SHP77 (cell line): Measurements from ENCODE around the gene MGA.

Experiments used
- DNase-seq, 2 experiments: peaks; one replicate each; lab custom pipeline; 2025; lab: John Stamatoyannopoulos, UW

MGA gene

DNA sequence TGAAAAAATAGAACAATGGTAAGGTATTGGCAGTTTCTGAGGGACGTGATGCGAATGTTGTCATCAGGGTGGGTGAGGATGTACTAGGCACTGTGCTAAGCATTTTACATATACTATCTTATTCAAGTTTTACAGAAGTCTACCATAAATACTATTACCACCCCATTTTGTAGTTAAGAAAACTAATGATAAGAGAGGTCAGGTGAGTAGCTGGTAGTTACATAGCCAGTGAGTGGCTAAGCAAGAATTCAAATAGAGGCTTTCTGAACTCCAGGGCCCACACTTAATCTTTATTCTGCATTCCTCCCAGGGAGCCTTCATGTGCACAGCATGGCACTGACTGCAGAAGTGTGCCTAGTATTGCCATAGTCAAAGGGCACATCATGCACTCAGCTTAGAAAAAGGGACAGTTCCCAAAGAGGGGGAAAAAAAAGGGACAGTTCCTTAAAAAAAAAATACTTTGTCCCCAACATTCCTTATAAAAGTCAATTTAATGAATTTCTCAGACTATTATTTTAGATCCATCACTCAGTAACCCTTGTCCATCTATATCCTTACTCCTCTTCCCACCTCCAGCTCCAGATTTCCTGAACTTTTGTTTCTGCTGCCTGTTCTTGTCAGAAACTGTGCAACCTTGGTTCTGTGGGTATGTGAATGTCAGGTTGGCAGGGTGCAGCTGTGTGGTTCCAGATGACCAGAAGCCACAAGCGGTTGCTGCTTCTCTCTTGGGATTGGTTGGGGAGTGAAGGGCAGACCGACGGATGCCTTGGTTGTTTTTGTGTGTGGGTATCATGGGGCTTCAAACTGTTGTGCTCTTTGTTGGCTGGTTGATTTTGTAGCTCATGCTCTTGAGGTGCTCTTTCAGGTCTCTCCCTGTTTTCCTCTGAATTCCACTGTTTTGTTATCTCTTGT is 122.4 kb downstream of the MGA start:
- DNase-seq: no peak

DNA sequence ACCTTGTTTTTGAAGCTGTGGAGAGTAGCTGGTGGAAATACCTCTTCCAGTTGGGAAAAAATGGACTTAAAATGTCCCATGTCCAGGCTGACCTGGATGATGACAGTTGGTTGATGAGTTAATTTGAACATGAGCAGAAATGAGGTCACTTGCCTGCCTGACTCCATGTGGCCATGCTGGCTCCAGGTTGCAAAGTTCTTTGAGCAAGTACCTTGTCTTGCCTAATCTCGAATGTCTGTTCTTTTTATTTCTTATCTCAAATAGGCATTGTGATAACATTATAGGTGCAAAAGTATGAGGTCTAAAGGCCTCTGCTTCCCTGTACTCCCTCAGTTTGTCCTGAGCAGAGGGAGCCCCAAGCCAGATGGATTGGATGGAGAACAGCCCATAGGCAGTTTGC is 123.1 kb downstream of the MGA start:
- DNase-seq: no peak

DNA sequence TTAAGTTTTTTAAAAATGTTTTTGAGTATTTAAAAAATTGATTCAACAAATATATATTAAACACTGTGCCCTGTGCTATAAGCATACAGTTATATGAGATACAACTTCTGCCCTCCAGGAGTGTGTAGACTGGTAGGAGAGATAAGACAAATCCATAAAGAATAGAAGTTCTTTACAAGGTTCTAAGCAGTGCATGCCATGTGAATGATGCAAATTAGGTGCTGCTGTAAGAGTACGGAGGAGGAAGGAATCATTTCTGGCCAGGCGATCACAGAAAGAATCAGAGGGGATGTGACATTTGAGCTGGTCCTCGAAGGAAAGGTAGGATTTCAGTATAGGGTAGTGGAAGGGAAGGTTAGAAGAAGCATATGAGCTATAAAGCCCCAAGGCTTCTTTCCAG is 128.1 kb downstream of the MGA start:
- no peak for DNase-seq

DNA sequence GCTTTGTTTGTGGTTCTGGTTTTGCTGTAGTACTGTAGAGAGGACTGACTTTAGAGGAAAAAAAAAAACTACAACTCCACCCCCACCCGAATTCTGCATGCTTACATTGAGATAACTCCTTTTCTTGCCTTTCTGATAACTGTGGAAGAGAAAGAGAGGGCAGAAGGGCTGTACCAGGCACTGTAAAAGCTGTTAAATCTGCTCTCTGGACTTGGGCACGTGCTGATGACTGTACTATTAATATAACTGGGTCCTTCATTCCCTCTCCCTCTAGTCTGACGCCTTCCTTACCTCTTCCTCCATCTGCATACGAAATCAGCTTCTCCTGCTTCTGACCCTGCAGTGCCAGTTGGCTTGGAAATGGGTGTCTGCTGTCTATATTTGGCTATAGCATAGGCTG is 129.0 kb downstream of the MGA start:
- DNase-seq: no peak

DNA sequence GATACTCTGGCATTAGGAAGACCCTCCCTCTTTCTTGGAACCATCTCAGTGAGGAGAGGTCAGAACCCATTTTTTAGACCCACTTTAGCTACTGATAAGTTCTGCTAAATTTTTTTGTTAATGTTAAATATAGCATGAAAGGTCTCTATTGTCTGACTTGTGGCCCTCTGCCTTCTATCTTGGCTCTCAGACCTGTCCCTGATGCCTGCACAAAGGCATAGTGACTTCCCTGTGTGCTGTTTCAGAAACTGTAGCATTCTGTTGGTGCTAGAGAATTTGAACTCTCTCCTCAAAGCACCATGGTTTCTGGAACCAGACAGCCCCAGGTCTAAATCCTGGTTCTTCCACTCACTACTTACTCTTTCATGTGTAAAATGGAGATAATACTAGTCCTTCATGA is 129.5 kb downstream of the MGA start:
- DNase-seq: no peak

DNA sequence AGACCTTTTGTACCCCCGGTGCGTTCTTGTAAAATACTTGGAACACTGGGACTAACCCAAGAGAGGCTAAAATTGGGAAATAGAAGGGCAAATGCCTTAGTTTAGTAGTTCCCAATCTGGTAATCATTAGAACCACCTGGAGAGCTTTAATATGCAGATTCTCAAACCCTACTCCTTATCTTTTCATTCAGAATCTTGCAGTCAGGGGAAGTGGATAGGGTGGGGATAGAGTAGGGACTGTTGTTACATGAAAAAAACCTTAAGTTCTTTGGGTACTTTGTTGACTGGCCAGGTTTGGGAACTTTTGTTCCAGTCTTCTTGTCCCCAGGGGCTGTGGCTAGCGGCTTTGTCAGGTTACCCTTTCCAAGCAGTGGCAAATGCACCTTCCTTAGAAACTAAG is 130.0 kb downstream of the MGA start:
- no peak for DNase-seq

DNA sequence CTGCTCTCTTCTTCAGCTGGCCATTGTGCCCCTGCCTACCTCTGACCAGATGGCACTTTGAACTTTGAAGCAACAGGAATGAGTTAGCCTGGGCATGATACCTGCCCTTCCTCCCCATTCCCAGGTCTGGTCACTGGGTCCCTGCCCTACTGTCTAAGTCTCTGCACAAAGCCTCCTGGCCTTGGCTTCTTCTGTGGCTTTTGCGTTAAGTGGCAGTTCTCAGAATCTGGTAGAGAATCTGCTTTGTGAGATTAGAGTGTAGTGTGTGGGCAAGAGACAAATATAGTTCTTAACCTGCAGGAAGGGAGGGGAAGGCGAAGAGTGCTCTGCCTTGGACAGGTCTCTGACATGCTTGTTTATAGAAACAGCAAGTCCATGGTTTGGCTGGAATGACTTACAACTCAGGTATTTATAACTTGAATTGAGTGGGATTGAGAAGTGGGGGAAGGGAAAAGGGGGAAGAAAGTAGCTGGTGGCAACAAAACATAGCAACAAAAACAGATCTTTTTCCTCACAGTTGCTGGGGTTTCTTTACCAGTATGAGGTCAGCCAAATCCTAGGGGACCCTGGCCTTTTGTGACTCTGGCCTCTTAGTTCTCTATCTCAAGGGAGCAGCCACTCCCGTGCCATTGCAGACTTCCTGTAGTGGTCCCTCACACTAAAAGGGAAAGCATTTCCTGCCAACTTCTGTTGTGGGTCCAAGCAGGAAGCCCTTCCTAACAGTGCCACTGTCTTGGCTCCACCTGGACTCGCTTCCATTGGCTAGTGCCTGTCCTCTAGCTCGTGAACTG is 130.7 kb downstream of the MGA start:
- DNase-seq: no peak

DNA sequence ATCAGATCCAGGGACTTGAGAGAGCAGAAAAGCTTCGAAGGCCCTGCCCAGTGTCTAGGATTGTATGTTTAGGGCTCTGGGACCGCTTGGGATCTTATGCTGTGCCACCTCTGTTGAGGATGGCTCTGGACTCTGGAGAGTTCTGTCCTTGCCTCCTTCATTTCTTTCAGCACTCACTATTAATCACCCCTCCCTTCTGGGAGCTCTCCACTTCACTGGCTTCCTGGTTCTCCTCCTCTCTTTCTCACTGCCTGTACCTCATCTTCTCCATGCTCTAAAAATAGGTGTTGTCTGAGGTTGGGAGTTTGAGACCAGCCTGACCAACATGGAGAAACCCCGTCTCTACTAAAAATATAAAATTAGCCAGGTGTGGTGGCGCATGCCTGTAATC is 131.3 kb downstream of the MGA start:
- no peak for DNase-seq

DNA sequence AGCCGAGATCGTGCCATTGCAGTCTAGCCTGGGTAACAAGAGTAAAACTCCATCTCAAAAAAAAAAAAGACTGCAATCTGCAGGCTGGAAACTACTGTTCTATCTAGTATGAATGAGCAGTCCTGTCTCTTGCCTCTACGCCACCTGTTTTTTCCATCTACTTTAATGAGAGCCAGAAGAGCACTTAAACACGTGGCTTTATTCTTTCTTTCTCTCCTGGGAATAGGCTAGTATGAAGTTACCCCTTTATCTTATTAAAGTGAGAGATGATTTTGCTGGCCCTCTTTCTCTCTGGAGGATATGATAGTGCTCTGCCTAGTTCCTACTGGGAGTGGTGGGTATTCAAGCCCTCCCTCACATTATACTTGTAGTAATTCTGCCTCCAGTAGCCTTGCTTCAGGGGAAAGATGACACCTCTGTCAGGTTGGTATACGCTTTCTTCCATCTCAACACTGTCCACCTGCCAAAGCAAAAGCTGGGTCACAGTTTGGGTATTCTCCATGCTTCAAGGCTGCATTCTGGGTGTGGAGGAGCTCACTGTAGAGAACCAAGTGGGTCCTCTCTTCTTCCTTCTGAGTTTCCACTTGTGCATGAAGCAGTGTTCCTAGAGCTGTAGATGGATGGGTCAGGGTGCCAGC is 131.9 kb downstream of the MGA start:
- DNase-seq: no peak

DNA sequence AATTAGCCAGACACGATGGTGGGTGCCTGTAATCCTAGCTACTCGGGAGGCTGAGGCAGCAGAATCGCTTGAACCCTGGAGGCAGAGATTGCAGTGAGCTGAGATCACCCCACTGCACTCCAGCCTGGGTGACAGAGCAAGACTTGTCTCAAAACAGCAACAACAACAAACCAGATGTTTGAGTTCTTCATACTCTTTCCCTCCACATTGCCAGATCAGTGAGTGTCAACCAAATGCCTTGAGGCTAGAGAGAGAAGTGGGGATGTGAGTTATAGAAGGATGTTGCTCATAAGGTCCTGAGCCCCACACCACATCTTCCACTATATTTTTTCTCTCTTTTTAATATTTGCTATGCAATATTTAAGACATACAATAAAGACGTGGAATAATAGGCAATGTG is 133.9 kb downstream of the MGA start:
- no peak for DNase-seq

DNA sequence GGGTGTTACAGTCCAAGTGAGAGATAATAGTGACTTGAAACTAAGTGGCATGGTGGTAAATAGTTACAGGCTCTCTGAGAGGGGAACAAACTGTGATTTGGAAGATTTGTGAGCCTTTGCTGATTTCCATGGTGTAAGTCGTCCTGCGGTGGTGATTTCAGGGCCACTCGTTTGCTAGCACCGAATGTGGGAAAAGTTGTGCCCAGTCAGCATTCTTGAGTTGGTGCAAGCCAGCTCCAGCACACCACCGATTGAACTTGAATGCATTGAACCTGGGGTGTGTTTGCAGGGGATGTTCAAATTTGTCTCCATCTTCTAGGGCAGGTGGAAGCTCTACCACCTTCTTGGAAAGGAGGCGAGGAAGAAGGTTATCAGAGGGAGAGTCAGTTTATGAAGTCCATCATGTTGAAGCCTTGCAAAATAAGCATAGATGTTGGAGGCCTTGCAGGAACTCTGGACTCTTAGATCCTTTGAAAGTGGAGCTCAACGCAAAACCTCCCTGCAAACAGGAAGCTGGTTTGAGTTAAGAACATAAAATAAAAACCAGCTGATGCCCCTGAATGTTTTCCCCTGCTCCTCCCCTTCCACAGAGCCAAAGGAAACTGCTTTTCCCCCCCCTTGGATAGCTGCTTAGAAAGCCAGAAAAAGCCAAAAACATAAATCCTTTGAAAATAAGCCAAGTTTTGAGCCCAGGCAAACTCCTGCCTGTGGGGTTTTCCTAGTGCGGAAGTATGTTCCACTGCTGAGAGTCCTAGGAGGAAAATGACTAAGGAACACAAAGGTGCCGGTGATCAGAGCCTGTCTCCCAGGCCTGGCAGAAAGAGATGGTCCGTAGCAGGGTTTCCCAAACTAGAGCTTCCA is 136.0 kb downstream of the MGA start:
- DNase-seq: no peak

DNA sequence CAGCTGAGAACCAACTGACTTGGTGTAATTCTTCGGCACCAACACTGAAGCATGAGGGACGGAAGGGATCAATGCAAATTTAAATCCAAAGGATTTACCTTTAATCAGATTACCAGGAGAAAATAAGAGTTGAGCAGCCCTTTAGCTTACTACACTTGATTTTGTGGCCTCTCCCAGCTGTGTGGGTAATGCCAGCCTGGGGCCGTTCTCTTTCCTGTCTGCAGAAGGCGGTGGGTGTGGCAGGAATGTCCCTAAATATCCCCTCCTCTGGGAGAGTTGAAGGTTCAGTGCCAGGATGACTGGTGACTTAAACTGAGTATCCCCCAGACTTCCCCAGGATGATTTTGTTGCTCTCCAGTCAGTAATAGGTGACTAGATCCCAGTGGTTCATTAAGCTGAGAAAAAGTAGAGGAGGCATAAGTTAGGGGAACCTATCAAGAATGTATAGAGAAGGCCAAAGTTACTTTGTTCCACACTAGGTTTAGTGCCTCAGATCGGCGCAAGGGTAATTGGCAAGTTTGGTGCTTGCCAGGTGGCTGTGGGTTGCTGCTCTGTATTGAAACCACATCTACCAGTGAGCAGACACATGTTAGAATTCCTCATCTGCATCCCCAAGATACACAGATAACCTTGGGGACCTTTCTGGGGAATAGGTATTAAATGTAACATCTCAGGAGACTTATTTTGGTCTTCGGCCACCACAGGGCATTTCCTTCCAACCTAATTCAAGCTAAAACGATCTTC is 137.2 kb downstream of the MGA start:
- DNase-seq: no peak

DNA sequence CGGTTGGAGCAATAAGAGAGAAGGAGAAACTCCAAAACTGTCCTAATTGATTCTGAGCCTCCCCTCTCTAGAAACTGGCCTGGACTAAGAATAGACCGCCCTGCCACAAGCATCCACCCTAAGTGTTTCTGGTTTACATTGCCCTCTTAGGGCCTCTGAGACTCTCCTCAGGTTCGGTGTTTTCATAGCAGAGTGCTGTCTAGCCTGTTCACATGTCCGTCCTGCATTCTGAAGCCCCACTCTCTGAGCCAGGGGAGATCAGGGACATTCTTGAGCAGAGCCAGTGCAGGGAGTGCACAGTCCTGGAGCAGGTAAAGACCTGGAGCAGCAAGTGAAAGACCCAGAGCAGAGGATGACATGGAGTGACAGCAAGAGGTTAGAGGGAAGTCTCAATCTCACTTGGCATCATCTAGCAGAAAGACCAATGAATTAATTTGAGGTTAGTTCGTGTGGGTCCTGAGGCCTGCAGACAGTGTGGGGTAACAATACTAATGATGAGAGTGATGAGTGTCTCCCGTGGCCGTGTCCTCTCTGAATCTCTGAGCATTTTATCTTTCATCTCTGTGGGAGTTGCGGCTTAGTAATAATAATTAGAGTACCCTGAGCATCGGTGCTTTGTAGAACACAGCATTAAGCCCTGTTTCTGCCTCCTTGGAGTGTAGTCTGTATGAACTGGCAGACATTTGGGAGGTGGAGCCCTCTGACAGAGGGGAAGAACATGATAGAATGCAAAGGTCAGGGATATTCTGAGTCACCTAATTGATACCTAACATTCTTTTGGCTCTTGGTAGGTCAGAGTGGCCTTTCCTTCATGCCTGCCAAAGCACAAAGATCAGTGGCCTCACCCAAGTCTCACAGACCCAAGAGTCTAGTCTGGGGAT is 138.6 kb downstream of the MGA start:
- DNase-seq: no peak

DNA sequence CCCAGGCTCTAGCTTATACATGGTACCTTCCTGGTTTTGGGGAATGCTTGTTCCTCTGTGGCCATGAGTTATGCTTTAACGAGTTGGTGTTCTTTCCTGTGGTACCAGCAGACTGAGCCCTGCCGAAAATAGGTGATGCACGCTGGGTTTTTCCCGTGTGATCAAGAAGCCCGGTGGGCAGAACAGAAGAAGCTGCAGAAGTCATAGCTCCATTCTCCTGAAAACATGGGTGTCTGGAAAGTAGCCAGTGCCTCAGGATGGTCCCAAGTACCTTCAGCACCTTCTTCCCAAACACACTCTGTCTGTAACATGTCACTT is 139.2 kb downstream of the MGA start:
- DNase-seq: no peak

DNA sequence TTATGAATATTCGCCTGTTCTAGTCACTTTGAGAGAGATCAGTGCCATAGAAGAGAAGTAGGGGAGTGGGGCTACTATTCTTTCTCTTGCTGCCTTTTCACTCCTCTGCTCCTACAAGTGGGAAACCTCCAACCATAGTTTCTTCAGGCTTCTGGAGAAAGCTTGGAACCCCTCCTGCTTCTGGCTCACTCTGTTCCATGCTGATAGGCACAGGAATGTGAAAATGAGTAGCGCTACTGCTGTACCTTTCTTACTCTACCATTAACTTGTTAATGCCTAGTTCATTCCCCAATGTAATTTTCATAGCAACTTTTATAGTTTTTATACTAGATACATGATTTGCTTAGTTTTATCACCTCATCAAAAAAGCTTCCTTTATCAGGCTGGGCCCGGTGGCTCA is 141.0 kb downstream of the MGA start:
- no peak for DNase-seq

DNA sequence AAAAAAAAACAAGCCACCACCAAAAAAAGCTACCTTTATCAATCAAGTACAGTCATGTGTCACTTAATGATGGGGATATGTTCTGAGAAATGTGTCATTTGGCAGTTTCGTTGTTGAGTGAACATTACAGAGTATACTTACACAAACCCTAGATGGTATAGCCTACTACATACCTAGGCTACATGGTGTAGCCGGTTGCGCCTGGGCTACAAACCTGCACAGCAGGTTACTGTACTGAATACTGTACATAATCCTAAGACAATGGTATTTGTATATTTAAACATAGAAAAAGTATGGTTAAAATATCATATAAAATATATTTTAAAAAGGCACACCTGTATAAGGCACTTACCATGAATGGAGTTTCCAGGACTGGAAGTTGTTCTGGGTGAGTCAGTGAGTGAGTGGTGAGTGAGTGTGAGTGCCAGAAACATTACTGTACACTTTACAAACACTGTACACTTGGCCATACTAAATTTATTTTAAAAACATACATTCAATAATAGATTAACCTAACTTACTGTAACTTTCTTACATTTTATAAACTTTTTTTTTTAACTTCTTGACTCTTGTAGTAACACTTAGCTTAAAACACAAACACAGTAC is 141.7 kb downstream of the MGA start:
- DNase-seq: no peak

DNA sequence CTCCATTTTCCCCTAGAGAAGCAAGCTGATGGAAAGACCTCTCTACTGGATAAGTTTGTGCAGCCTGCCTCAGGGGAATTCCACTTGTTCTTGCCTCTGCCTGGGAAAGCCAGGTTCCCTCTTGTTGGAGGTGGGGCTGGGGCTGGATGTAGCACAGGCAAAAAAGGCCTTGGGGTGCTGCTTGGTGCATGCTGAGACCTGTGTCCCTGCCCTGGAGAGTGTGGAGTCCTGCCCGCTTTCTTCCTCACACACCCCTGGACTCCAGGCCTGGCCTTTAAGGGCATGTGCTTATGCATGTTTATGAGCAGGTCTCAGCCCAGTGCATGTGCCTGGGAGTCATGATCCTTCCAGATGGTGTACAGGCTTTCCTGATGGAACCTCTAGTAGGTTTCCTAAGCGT is 144.2 kb downstream of the MGA start:
- no peak for DNase-seq

DNA sequence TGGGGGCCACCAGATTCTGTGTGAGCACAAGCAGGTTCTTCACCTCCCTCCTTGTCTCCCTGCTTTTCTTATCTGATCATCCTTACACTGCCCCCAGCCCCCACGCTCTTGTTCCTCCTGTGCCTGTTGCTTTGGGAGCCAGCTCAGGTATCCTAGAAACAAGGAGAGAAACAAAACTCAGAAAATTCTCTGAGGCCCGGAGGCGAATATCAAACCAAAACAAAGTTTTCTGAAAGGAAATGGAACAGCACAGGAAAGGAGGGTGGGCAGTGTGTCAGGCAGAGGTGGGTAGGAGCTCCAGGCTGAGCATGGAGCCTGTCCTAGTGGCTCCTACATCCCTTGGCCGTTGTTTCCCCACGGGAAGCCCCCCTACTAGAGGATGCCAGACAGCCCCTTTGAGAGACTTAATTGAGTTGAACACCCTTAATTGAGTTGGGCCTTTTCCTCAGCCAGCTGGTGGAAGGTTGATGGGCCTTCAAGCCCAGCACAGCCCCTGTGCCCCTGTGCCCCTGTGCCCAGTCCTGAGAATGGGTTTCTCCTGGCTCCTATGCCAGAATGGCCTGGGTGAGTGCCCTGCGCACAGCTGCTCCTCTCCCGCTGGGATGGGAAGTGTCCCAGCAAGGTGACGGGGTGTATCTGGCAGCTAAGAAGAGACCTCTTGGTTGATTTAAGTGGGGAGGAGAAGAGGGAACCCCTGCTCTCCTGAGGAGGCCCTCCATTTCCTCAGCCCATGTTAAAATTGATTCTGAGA is 144.9 kb downstream of the MGA start:
- no peak for DNase-seq

DNA sequence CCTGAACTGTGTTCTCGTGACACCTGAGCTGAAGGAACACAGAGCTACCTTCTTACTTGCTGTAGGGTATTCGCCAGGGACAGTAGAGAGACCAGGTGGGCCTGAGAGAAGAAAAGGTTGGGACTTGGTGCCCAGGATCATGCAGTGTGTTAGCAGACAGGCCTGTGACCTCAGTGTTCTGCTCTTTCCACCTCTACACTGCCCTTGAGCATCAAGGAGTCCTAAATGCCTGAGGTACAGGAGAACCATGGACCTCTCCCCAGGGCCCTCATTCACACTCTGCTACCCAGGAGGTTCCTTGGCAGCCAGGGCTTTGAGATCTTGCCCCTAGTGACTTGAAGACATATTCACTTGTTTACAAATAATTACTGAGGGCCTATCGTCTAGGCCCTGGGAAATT is 145.5 kb downstream of the MGA start:
- no peak for DNase-seq
